Testis (tissue), 3 donors: ENCODE results near the gene GJA4. TPM values are rescaled to one million over a fixed set of nuclear protein-coding genes. Genes with fewer than 3 reads are reported as not detected.

ENCODE experiments used
- DNase-seq: peaks from one replicate; pipeline ENCODE4 v3.0.0-alpha.2; 2019
- H3K27ac ChIP-seq, 2 donors: fragments of 200-600 bp; sonication (generic); one replicate each; pipeline ENCODE4 v1.5.1; 2019
- H3K27me3 ChIP-seq: fragments of 200-600 bp; sonication (generic); one replicate; pipeline ENCODE4 v1.5.1; 2019
- H3K36me3 ChIP-seq: fragments of 200-600 bp; sonication (generic); one replicate; pipeline ENCODE4 v1.5.1; 2017; ENCODE audit warnings: low read depth; ENCODE audit errors: missing control alignments
- H3K4me1 ChIP-seq: fragments of 200-600 bp; sonication (generic); one replicate; pipeline ENCODE4 v1.5.1; 2019
- H3K4me3 ChIP-seq, 2 donors: fragments of 200-600 bp; sonication (generic); one replicate each; pipeline ENCODE4 v1.5.1; 2017 to 2019
- H3K9me3 ChIP-seq: fragments of 200-600 bp; sonication (generic); one replicate; pipeline ENCODE4 v1.5.1; 2017
- CTCF ChIP-seq, 3 experiments: fragments of 450-650 bp in 2 of 3; fragments of 200-600 bp in 1 of 3; sonication (generic) in 1 of 3; IDR thresholded peaks; one replicate each; pipeline ENCODE4 v1.5.1; 2016 to 2019; ENCODE audit warnings: antibody characterized with exemption in 3 of 3, mild to moderate bottlenecking in 2 of 3, moderate library complexity in 1 of 3
- POLR2A ChIP-seq: fragments of 450-650 bp; IDR thresholded peaks from one replicate; pipeline ENCODE4 v1.6.1; 2017; ENCODE audit warnings: antibody characterized with exemption, mild to moderate bottlenecking, moderate library complexity
- WGBS, 2 donors: methylation state at CpG; one replicate each; pipeline ENCODE4 v1.1.5; 2018; 5-methylcytosine and 5-hydroxymethylcytosine counted together
- intact Hi-C: fragments of 100-400 bp; cut with DNase I; formaldehyde crosslinking; loops from one replicate; pipeline ENCODE4 v1.15.1; 2023; ENCODE audit warnings: low total_unique reads
- polyA plus RNA-seq: library from polyadenylated mRNA; stranded (reverse); fragments of 350-450 nt; fragmentation: Illumina TruSeq; extraction: RNeasy Lipid Tissue Mini Kit (QIAGEN cat#74804); gene quantifications from one replicate; pipeline ENCODE4 v1.2.3, GENCODE V29; 2014; ENCODE audit warnings: low read depth, low replicate concordance; ENCODE audit not compliant: insufficient read depth
- total RNA-seq, 2 donors: library from RNA; depleted of rRNA; stranded (reverse); fragments of >200 nt; gene quantifications; one replicate each; pipeline ENCODE4 v1.2.3, GENCODE V29; 2016

The GJA4 gene
- total and polyA plus RNA-seq, 3 donors from 2014 or later: 10.9 to 11.9 (median 11.3) TPM

GRCh38 chr1:34753163-34753562, 39.6 kb upstream of the GJA4 start:
- Histone ChIP-seq H3K27me3 (no peaks in the 10 kb centered on the region), H3K27ac (no peak overlapping the region), H3K9me3 (no peaks in the 10 kb centered on the region), H3K4me1 (no peaks in the 10 kb centered on the region), H3K36me3 (no peaks in the 10 kb centered on the region), H3K4me3 (no peak overlapping the region)
- no peak for DNase-seq
- TF ChIP-seq POLR2A (no peak), CTCF (IDR thresholded peaks at IDR 0.05) (no peak)
- WGBS, 2 donors: 89 to 91% methylated on average over 3 of the region's 3 CpGs
- intact Hi-C loops: no loop called here

GRCh38 chr1:34754964-34755637, 37.7 kb upstream of the GJA4 start, which contains the start of gene GJB5:
Gene GJB5 (plus strand): TSS chr1:34755047. CDS start chr1:34757331, 2,284 bp downstream.
- no peaks in the 10 kb centered on the region for H3K27me3 ChIP-seq
- H3K4me3 ChIP-seq: no peak within 1 kb of the TSS
- H3K4me1 ChIP-seq: no peaks in the 10 kb centered on the region
- H3K36me3 ChIP-seq: no peaks in the 10 kb centered on the region
- H3K27ac ChIP-seq: no peak within 1 kb of the TSS
- TF ChIP-seq POLR2A: no peak
- no peak for TF ChIP-seq CTCF (IDR thresholded peaks at IDR 0.05)
- H3K9me3 ChIP-seq: no peaks in the 10 kb centered on the region
- intact Hi-C loops: no loop called here
- DNase-seq: no peak
- WGBS, 2 donors: 70% methylated on average over 13 of the region's 13 CpGs; no CpG with 5 or more reads in 1 of the 2 donors

- intact Hi-C loops: no loop called here
- no peak overlapping the region for H3K4me3 ChIP-seq
- no peak for TF ChIP-seq CTCF (IDR thresholded peaks at IDR 0.05)
- TF ChIP-seq POLR2A: no peak
- 92 to 95% methylated on average over 5 to 6 of the region's 6 CpGs for WGBS, 2 donors
- H3K36me3 ChIP-seq: no peaks in the 10 kb centered on the region
- no peak overlapping the region for H3K27ac ChIP-seq
- no peaks in the 10 kb centered on the region for H3K4me1 ChIP-seq
- DNase-seq: no peak
- H3K9me3 ChIP-seq: no peaks in the 10 kb centered on the region
- H3K27me3 ChIP-seq: no peaks in the 10 kb centered on the region
Measured at GRCh38 chr1:34755961-34756360, 36.8 kb upstream of the GJA4 start.

GRCh38 chr1:34757386-34757785, 35.4 kb upstream of the GJA4 start:
- H3K36me3 ChIP-seq: no peaks in the 10 kb centered on the region
- no peaks in the 10 kb centered on the region for H3K9me3 ChIP-seq
- no peak for TF ChIP-seq POLR2A
- TF ChIP-seq CTCF (IDR thresholded peaks at IDR 0.05): no peak
- H3K4me3 ChIP-seq: no peak overlapping the region
- no peaks in the 10 kb centered on the region for H3K27me3 ChIP-seq
- WGBS, 2 donors: 93 to 95% methylated on average over 19 to 21 of the region's 21 CpGs
- no peak overlapping the region for H3K27ac ChIP-seq
- DNase-seq: no peak
- intact Hi-C loops: no loop called here
- no peaks in the 10 kb centered on the region for H3K4me1 ChIP-seq

- no peak overlapping the region for H3K4me3 ChIP-seq
- TF ChIP-seq POLR2A: no peak
- TF ChIP-seq CTCF (IDR thresholded peaks at IDR 0.05): no peak
- intact Hi-C loops: no loop called here
- H3K4me1 ChIP-seq: no peaks in the 10 kb centered on the region
- H3K27me3 ChIP-seq: no peaks in the 10 kb centered on the region
- H3K36me3 ChIP-seq: no peaks in the 10 kb centered on the region
- H3K9me3 ChIP-seq: no peaks in the 10 kb centered on the region
- no peak overlapping the region for H3K27ac ChIP-seq
- DNase-seq: no peak
- WGBS, 2 donors: 67 to 78% methylated on average over 4 of the region's 4 CpGs
Measured at GRCh38 chr1:34758751-34759150, 34.0 kb upstream of the GJA4 start.
